ENCODE measurements around the gene DPYSL4.
"Not testable (repeated sequence)": the region's sequence is repeated elsewhere in the genome, so short reads cannot be mapped to it uniquely, and the experiment has no call there.

DPYSL4 gene

DNA sequence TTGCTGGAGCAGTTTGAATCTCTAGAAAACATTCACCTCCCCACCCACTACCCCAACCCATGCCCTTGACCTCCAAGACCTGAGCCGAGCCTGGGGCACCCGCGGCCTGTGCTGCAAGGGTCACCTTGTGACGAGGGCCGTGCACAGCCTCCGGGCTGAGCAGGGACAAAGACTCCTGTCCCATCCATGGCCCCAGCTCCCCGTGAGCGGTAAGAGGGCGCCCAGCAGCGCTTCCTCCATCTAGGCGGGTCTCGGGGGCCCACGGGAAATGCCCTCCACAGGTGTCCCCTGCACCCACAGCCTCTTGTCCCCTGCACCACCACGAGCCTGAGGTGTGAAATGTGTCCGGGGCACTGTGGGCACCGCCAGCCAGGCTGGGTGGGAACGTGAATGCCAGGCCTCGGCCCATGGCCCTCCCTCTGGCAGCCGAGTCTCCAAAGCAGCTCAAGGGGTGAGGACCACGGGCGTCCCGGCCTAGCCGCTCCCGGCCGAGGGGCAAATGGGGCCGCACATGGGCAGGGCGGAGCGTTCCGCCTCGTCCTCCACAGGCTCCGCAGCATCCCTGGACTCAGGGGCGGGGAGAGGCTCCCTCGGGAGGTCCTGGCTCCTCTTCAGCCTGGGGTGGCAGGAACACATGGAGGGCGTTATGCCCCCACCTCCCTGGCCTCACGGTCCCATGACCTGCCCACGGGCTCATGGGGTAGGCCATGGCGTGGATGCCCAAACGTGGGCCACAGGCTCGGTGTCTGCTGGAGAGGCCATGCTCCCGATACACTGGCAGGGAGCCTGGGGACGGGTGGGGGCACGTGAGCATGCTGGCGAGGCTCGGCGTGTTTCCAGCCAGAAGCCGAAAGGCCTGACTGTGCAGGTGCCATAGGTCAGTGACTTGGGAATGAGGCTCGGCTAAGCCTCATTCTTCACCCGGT, 21.1 kb downstream of the DPYSL4 start:
- DNase-seq (ENCODE audit: low spot score) = no peak

DNA sequence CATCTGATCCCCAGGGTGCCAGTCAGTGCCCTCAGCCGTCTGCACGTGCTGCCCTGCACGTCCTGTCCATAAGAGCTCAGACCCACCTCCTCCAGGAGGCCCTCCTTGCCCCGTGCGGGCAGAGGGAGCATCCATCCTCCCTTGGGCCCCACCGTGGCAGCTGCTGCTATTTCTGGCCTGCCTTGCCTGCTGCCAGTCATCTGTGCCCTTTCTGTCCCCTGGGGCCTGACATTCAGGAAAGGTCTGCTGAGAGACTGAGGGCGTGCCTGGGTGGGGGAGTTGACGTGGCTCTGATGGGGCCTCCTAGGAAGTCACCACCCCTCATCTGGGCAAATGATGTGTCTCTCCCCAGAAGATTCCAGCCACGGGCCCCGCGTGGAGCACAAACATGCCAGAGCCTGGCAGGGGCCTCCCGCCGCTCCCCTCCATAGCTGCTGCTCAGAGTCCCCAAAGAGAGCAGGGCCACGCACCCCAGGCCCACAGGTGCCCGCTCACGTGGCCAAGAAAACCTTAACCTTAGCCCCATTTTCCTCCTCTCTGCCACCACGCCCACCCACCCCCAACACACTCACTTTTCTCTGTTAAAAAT, 21.8 kb downstream of the DPYSL4 start:
- no peak for DNase-seq (ENCODE audit: low spot score)

DNA sequence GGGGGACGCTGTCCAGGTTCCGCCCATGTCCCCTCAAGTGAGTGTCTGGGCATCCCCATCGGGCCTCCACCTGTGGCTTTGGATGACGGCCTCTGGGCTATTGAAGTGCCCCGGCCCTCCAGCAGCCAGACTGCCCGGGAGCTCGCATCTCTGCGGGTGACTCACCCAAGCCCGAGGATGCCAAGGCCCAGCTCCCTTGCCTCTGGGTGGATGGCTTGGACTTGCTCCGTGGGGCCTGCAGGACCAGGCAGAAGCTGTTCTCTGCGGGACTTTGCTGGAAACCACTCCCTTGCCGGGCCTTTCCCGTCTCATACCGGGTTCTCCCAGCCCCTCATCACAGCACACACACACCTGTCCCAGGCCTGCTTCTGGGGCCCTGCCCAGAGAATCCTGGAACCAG, 22.4 kb downstream of the DPYSL4 start:
- no peak for DNase-seq (ENCODE audit: low spot score)

DNA sequence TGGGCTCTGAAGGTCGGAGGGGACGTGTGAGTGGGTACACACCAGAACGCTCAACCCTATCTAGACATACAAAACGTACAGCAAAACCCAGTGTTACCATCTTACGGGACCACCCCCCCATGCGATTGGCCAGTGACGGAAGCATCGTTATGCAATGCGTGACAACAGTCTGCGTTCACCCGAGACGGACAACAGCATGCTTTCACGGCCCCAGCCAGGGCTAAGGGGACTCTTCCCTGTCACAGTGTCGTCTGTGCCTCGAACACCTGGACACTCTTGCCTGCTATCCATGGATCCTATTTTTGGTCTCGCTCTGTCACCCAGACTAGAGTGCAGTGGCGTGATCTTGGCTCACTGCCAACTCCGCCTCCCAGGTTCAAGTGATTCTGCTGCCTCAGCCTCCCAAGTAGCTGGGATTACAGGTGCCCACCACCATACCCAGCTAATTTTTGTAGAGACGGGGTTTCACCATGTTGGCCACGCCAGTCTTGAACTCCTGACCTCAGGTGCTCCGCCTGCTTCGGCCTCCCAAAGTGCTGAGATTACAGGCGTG, 23.3 kb downstream of the DPYSL4 start:
- DNase-seq (ENCODE audit: low spot score) = no peak

DNA sequence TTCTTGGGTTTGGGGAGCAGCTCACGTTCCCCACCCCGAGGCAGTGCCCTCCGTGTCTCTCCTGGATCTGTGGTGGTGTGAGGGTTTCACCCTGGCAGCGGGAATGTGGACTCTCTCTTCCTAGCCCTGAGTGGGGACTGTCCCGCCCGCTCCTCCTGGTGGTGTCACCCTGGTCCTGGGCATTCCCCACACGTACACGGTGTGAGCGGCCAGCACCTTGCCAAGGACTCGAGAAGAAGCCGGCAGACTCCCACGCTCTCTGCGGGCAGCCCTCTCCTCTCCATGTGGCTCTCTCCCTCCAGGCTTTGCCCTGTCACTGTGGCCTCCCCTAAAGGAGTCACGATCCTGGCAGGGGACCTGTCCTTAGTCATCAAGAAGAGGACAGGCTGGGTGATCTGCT, 24.0 kb downstream of the DPYSL4 start:
- DNase-seq (ENCODE audit: low spot score) = no peak

DNA sequence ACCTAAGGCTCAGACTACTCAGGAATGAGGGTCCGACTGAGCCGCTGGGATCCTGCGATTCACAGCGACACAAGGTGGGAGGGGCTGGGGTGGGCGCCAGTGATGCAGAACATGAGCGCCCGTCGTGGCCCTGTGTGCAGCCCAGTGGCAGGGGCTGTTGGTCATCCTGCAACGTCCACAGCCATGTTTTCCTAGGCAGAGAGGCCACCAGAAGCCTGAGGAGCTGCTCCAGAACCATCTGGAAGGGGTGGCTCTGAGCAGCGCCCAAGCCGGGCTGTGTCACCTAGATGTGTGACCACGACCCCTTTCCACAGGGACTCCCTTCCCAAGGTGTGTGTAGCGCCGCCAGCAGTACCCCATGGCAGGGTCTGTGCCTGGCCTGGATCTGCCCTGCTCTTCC, 24.5 kb downstream of the DPYSL4 start:
- no peak for DNase-seq (ENCODE audit: low spot score)

DNA sequence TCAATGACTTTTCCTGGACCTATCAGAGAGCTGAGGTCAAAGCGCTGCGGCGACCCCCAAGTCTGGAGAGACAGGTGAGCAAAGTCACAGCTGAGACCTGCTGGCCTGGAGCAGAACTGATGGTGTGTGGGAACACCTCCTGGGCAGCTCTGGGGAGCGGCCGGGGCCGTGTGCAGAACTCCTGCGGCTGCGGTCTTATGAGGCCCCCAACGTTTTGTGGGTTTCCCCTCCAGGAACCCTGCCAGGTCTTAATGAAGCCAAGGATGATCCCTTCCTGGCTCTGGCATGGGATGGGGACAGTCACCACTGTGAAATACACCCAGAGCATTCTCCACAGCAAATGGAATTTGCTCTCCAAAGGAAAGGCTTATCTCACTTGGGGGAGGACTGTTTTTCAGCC, 26.1 kb downstream of the DPYSL4 start:
- DNase-seq (ENCODE audit: low spot score) = no peak

DNA sequence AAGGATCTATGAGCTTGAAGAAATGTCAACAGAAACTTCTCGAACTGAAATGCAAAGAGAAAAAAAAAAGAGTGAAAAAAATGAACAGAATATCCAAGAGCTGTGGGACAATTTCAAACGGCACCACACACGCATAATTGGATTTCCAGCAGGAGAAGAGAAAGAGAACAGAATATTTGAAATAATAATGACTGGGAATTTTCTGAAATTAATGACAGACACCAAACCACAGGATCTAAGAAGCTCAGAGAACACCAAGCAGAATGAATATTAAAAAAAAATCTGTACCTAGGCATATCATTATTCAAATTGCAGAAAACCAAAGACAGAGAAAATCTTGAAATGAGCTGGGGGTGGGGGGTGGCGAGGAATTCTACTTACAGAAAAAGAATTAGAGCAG, 27.2 kb downstream of the DPYSL4 start:
- DNase-seq (ENCODE audit: low spot score) = no peak

DNA sequence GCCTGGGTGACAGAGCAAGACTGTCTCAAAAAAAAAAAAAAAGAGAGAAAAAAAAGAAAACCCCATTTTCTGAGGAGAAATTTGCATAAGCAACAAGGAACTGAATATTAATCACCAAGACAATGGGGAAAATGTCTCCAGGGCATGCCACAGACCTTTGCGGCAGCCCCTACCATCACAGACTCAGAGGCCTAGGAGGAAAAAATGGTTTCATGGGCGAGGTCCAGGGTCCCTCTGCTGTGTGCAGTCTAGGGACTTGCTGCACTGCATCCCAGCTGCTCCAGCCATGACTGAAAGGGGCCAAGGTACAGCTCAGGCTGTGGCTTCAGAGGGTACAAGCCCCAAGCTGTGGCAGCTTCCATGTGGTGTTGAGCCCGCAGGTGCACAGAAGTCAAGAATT, 29.7 kb downstream of the DPYSL4 start:
- DNase-seq (ENCODE audit: low spot score) = not testable (repeated sequence)

DNA sequence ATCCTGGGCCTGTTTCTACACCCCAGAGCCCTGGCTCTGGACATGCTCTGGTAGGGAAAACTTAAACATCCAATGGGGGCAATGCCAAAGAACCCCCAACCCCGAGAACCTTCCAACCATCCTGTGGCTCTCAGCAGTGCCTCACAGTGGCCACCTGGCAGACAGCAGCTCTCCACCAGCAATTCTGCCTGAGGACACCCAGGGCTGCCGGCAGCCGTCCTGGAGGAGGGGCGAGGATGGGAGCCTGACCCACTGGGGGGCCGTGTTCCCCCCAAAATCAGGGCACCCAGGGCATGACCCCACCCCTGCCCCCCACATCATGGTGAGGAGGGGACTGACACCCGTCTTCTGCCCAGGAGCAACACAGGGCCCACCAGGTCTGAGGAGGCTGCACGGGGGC, 32.7 kb downstream of the DPYSL4 start:
- DNase-seq (ENCODE audit: low spot score) = no peak

DNA sequence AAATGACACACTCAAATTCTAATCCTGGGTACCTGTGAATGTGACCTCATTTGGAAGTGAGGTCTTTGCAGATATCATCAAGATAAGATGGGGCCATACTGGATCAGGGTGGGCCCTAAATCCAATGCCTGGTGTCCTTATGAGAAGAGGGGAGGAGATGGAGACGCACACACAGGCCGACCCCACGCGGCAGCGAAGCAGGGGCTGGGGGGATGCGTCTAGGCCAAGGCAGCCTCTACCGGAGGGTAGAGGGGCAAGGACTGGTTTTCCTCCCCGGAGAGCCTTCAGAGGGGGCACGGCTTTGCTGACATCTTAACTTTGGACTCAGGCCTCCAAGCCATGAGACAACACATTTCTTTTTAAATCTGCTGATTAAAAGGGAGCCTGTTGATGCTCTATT, 33.3 kb downstream of the DPYSL4 start:
- DNase-seq (ENCODE audit: low spot score) = no peak

DNA sequence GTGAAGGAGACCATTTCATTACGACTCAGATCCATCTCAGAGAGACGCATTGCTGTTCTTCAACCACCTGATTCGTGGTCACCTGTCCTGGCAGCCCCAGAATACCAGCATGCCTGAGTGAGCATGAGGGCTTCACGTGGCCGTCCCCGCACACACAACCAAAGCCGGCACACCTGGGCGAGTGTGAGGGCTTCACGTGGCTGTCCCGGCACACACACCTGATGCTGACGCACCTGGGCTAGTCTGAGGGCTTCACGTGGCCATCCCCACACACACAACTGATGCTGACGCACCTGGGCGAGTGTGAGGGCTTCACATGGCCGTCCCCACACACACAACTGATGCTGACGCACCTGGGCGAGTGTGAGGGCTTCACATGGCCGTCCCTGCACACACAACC, 34.2 kb downstream of the DPYSL4 start:
- not testable (repeated sequence) for DNase-seq (ENCODE audit: low spot score)

DNA sequence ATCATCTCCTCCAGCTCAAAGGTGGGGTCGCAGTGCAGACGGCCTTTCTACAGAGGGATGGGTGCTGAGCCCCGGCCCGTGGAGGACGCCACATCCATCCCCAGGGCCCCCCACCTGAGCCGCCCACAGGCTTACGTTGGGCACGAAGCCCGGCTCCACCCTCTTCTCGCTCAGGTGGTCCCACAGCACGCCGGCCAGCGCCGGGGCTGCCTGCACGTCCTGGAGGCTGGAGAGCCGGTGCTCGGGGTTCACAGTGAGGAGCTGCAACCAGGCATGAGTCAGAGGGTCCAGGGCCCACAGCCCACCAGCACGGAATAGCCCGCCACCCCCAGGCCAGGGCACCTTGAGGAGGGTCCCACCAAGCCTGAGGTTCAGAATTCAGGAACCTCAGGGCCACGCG, 36.0 kb downstream of the DPYSL4 start:
- no peak for DNase-seq (ENCODE audit: low spot score)

DNA sequence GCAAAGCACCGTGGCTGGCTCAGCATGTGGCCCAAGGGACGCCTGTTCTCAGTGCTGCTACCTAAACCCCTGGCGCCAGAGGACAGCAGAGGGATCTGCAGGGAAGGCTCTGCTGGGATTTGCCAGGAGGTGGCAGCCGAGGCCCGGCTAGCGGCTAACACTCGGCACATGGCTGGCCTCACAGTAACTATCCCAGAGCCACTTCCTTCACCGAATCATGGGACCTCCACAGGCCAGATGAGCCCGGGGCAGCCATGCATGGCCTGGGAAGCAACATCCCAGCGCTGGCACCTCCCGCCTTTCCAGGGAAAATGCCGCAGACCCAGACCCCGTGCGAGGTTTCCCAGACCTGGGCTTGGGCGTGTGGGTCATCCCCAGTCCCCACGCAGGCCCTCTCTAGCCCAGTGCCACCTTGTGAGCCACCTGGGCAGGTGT, 36.4 kb downstream of the DPYSL4 start:
- peak; percentile 74 for DNase-seq (ENCODE audit: low spot score)

DNA sequence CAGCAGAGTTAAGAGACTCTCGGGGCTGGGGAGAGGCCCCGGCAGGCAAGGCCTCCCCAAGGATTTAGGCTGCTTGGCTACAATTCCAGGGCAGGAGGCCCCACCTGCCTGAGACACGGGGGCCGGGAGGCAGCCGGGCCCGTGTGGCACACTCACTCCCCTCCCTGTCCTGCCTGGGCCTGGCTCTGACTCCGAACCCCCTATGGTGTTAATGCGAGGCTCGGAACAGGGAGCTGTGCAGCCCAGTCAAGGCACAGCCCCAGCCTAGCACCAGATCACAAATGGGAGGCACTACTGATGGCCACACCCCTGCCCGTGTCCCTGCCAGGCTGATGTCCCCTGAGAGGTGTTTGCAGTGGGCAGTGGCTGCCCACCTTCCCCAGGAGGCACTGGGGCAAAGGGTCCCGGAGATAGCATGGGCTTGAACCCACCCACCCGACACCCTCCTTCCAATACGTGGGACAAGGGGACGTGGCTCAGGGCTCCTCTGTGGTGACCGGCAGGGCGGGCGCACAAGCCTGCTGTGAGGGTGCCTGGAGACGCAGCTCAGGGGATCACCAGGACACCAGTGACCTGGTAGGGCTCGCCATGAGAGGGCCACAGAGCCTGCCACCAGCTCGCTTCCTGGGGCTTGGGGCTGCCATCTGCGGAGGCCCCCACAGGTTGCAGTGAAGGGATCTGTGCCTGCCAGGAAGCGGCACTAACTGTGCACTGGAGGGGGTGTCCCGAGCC, 37.0 kb downstream of the DPYSL4 start:
- no peak for DNase-seq (ENCODE audit: low spot score)

DNA sequence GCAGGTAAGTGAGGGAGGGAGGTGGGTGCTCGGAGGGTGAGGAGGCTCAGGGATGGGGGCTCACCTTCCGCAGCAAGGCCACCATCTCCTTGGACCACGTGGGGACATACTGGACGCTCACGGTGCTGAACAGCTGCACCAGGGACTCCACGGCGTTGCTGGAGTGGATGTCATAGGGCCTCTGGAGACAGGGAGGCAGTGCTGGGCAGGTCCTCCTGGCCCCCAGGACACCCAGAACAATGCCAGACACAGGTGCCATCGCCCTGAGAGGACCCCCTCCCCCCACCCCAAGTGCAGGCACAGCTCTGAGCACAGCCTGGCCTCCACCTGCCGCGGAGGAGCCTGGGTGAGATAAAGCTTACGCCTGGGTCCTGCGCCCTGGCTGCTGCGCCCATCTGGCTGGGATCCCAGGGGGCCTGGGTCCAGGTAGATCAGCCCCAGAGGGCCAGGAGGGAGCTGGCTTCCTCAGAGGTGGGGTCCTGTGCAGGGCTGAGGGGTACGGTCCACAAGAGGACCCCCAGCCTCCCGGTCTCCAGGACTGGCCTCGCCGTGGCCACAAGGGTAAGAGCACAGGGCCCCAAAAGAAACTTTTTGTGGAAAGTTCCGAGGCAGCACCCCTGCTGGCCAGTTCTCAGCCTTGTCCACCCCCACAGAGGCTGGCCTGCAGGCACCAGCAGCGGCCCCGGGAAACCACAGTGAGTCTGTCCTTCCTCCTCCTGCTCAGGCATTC, 37.8 kb downstream of the DPYSL4 start:
- no peak for DNase-seq (ENCODE audit: low spot score)

DNA sequence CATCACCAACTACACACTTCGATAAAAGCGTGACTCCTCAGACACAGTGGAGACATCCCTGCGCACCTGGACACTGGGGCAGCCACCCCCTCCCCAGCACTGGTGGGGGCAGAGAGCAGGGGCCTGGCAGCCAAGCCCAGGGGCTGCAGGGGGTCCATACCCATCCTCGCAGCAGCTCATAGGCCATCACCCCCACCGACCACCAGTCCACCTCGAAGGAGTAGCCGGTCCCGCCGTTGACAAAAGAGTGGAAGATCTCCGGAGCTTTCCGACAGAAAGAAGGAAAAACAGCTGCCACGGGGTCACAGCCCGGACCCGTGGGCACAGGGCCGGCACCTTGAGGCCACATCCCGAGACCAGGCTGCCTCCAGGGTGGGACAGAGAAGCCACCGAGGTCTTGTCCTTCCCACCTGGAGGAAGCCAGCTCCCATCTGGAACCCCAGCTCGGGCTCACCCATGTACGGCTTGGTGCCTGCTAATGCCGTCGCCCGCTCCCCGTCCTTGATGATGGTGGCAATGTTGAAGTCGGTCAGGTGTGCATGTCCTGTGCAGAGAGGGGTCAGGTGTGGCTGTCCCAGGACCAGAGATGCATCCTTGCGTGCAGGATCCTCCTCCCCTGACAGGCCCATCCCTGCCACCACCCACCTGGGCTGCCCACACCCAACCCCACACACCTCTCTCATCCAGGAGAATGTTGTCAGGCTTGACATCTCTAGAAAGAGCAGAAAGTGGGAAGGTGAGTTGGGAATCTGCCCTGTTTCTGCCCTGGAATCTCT, 38.5 kb downstream of the DPYSL4 start:
- no peak for DNase-seq (ENCODE audit: low spot score)

DNA sequence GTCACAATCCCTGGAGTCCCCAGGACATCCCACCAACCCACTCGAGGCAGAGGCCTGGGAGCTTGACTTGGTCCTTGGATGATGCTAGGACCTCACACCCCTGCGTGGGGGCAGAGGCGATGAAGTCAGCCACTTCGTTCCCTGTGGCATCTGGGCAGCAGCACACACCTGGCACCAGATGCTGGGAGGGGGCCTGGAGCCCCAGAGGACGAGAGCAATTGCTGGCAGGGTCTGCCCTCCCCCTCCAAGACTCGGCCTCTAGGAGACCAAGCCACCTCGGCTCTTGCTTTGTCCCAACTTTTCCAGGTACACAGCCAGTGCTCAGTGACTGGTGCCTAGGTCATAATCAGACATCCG, 39.1 kb downstream of the DPYSL4 start:
- DNase-seq (ENCODE audit: low spot score) = no peak

DNA sequence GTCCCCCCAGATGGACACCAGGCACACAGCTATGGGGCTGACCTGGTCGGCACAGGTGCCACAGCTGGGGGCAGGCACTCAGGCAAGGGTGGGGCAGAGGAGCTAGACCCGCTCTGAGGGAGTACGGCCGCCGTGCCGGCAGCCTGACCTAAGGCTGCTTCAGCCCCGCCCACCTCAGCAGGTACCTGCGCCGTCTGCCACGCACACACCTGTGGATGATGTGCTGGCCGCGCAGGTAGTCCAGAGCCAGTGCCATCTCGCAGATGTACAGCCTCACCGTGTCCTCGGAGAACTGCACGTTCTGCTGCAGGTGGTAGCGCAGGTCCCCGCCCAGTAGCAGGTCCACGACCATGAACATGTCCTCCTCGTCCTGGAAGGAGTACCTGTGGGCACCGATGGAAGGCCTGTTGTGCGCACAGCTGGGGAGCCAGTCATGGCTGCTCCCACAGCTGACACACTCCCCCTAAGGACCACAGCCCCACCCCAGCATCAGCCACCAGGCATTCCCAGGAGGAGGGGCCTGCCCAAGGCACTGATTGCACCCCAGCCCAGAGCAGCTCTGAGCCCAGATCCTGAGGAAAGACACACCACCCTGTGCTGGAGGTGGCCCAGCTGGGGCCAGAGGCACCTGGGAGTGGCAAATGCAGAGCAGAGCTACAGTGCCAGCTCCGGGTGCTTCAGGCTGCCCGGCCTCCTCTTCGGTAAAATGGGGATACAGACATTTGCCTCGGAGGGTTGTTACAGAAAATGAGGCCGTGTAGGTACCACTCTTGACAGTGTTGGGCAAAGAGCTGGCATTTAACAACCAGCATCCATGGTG, 40.0 kb downstream of the DPYSL4 start:
- DNase-seq (ENCODE audit: low spot score) = no peak

DNA sequence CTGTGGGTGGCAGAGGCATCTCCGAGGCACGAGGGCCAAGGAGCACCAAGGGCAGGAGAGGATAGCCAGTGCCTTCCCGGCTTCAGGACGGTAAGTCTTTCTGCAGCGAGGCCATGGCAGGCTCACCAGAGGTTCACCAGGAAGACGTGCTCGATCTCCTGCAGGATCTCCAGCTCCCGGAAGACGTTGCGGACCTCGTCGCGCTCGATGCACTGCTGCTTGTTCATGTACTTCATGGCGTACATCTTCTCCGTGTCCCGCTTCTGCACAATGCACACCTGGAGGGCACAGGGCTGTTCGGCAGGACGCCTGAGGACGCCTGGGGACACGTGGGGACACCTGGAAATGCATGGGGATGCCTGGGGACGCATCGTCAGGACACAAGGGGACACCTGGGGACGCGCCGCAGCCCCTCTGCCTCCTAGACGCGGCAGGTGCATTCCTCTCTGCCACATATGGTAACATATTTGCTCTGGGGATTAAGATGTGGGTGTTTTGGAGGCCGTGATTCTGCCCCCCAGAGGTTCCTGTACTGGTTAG, 41.2 kb downstream of the DPYSL4 start:
- no peak for DNase-seq (ENCODE audit: low spot score)
